ENCODE results near the gene CSMD2.

The CSMD2 gene

GRCh38 chr1:33601751-33602150, 563.3 kb downstream of the CSMD2 start:
- ATAC-seq (no peak), DNase-seq (no peak)

DNA sequence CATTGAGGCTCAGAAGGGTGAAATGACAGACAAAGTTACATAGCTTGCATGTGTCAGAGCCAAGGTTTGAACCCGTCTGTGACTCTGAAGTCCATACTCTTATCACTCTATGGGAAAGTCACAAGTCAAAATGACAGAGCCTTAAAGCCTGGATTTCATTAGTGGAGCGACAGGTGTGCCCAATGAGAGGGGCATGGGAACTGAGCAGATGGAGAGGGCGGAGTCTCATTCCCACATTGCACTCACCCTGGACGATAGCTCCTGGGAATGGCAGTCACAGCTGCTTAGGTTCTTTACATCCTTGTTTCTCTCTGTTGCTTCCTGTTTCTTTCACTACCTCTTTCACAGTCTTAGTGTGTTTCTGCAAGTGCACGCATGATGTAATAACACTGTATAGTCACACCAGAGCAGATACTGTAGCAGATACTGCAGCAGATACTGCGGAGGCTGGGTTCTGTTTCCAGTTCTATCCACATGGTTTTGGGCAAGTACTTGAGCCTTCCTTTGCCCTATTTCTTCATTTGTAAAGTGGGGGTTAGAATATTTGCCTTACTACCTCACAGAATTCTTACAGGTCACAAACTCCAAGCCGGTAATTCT, 565.4 kb downstream of the CSMD2 start:
- DNase-seq = no peak
- no peak for ATAC-seq

- no peak for ATAC-seq
Measured at GRCh38 chr1:33588726-33589125, 576.3 kb downstream of the CSMD2 start.

DNA sequence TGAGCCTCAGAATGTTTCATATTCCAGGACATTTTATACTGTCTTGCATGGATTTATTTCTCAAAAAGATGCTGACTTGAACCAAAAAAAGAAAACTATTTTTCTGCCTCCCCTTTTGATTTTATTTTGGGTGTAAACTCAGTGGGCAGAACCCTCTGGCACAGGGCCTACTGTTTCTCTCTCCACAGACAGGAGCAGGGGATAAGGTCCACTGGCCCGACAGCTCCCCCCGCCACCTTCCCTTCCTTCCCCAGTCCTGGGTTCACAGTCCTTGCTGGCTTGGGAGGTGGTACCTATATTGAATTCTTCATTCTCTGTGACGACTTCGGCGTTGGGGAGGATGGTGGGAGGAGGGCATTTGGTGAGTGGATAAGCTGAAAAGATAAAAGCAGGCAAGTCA, 578.2 kb downstream of the CSMD2 start:
- ATAC-seq (no peak), DNase-seq (no peak)

More at GRCh38 chr1:33588726-33589125, 576.3 kb downstream of the CSMD2 start:
- DNase-seq = no peak

DNA sequence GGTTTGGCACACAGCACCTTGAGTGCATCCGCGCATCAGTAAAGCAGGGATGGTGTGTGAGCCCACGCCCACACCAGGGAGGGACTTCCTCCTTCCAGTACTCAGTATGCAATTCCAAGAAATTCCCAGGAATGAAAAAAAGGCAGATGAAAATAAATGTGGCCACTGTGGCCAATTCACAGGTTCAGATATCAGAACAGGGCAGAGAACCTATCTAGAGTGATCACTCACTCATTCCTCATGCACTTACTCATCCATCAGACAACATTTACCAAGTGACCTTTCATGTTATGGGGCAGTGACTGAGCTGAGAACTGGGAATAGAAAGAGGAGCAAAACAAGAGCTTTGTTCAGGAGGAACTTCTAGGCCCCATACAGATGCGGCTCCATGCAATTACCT, 578.9 kb downstream of the CSMD2 start:
- ATAC-seq = no peak
- no peak for DNase-seq

- ATAC-seq = no peak
- no peak for DNase-seq
Measured at GRCh38 chr1:33583567-33583966, 581.5 kb downstream of the CSMD2 start.

- DNase-seq (no peak), ATAC-seq (no peak)
Measured at GRCh38 chr1:33578557-33579448, 586.2 kb downstream of the CSMD2 start.

GRCh38 chr1:33577663-33578062, 587.4 kb downstream of the CSMD2 start:
- DNase-seq (no peak), ATAC-seq (no peak)

DNA sequence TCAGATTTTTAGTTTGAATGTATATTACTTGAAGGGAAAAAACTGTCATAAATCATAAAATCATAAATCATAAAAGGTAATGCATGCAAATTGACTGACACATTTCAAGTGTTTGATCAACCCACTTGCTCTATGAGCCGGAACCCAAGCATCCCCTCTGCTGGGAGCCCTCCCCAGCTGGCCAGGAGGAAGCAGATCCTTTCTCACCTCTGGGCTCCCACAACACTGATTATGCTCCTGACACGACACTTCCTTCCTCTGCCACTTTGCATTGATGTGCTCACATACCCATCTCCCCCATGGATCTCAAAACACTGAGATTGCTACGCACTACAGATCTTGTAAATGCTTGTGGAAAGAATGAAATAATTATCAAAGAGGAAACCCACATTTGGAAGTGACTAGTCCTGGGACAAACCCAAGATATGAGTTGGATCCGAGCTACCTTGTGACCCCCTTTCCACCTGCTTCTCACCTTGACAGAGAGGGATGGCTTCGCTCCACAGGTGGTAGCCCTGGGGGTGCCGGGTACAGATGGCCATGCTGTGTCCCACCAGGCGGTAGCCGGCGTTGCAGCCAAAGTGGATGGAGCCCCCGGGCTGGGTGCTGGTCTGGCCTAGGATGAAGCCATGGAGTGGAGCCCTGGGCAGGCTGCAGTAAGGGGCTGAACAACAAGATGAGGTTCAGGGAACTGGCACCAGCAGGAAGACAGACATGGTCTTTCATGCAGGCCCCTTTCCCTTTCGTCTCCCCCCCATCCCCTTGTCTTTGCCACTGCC, 588.0 kb downstream of the CSMD2 start:
- no peak for ATAC-seq
- DNase-seq = no peak

- ATAC-seq (no peak), DNase-seq (no peak)
Measured at GRCh38 chr1:33575324-33575879, 589.6 kb downstream of the CSMD2 start.

DNA sequence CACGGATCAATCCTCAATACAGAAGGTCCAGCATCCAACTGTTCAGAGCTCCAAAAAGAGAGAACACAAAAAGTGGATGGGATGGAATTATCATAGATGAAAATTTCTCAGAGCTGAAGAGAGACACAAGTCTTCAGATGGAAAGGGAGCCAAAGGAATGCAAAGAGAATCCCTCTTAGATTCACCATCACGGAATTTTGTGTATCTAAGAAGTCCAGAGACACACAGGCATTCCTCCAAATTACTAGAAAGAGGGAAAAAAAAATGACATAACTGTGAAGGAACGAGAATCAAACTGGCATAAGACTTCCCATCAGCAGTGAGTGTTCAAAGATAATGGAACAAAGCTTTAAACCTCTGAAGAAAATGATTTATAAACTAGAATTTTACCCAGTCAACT, 591.4 kb downstream of the CSMD2 start:
- DNase-seq = no peak
- ATAC-seq = no peak

DNA sequence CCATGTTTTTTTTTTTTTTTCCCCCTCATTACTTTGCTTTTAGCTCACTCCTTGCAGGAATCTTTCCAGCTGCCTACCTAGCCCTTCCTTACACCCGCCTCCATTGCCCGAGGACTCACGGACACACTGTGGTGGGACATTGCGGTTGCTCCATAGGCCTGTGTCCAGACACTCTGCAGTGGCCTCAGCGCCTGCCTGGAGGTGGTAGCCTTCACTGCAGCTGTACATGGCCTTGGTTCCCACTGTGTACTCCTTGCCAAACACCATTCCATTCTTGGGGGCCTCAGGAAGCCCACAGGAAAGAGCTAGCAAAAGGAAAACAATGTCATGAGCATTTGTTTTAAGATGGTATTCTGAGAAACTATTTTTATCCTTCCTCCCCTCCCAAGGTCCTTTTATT, 592.6 kb downstream of the CSMD2 start:
- DNase-seq = no peak

DNA sequence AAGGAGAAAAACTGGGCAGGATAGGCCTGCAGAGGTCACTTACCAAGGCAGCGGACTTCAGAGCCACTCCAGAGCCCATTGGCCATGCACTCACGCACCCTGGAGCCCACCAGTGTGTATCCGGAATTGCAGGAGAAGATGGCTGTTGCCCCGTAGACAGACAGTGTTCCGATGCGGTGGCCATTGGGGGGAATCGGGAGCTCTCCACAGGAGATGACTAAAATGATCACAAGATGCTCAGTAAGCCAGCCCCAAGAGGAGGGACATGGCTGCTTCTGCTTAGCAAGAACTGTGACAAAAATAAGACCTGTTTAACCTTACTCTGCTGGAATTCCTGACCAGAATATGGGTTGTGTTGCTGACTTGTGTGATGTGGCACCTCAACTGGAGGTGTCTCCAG, 595.7 kb downstream of the CSMD2 start:
- DNase-seq (no peak), ATAC-seq (no peak)

More for the DNA sequence above, 592.6 kb downstream of the CSMD2 start:
- ATAC-seq = no peak

- DNase-seq (no peak), ATAC-seq (no peak)
Measured at GRCh38 chr1:33563699-33564098, 601.3 kb downstream of the CSMD2 start.

- ATAC-seq = no peak
Measured at GRCh38 chr1:33562563-33562962, 602.5 kb downstream of the CSMD2 start.

GRCh38 chr1:33561576-33561975, 603.5 kb downstream of the CSMD2 start:
- no peak for ATAC-seq
- no peak for DNase-seq

More at GRCh38 chr1:33562563-33562962, 602.5 kb downstream of the CSMD2 start:
- no peak for DNase-seq

- ATAC-seq = no peak
- no peak for DNase-seq
Measured at GRCh38 chr1:33560680-33561079, 604.4 kb downstream of the CSMD2 start.

GRCh38 chr1:33548721-33549120, 616.3 kb downstream of the CSMD2 start:
- ATAC-seq (no peak), DNase-seq (no peak)

- DNase-seq (no peak), ATAC-seq (no peak)
Measured at GRCh38 chr1:33548319-33548718, 616.7 kb downstream of the CSMD2 start.

GRCh38 chr1:33547576-33547975, 617.5 kb downstream of the CSMD2 start:
- ATAC-seq (no peak), DNase-seq (no peak)

DNA sequence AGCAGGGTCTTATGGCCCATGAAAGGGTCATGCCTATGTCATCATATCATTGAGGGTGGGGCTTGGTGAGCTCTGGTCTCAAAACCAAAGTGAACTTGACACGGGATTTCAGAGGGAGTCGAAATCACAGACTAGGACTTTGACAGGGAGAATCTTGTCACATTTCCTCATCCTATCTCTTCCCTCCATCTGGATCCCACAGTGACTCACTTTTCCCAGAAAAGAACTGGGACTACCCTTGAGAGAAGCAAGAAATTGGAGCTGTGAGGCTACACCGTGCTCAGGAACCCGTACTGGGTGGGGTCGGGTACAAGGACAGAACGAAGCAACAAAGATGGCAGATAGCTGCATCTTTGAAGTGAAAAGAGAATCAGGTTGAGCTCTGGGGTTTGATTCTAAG, 623.1 kb downstream of the CSMD2 start:
- ATAC-seq (no peak), DNase-seq (no peak)

DNA sequence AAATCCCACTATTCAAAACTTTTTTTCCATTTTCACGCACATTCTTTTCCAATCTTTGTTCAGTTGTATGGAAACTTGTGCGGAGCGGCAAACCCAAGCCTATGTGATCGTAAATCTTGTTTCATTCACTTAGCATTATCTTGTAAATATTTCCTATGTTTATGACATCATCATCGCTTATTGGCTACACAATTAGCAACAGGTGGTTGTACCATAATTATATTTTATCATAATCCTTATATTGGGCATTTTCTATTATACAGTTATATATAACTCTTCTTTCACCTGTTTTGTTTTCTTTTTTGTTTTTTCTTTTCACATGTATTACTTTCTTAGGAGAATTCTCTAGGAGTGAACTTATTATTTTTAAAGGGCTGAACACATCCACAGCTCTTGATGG, 627.1 kb downstream of the CSMD2 start:
- DNase-seq (no peak), ATAC-seq (no peak)

DNA sequence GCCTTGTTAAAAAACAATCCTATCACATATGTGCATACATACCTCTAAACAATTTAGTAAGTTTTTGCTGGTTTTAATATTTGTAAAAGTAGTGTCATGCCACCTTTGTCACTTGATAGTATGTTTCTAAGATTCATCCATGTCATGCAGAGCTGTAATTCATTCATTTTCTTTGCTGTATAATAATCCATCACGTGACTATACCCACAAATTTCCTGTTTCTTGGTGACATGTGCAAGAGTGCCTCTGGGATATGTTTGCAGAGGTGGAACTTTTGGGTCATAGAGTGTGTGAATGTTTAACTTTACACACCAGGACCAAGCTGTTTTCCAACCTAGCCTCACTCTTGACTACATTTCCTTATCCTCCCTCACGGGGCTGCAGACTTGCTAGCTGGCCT, 629.7 kb downstream of the CSMD2 start:
- no peak for DNase-seq
- no peak for ATAC-seq
